Heart right ventricle (tissue), 16 donors: ENCODE results near the gene STK38L. TPM values are rescaled to one million over a fixed set of nuclear protein-coding genes. Genes with fewer than 3 reads are reported as not detected.
"Not testable (repeated sequence)": the region's sequence is repeated elsewhere in the genome, so short reads cannot be mapped to it uniquely, and the experiment has no call there.

Experiments used
- ATAC-seq, 8 donors: fragments of 200-7000 bp; cut with Tn5 transposase; one replicate each; pipeline ENCODE4 v1.9.1; 2020; ENCODE audit warnings: mild to moderate bottlenecking in 8 of 8, moderate library complexity in 8 of 8, moderate number of reproducible peaks in 1 of 8
- DNase-seq, 2 donors: peaks; one replicate each; pipeline ENCODE4 v3.0.0-alpha.2; 2020
- H3K27ac ChIP-seq, 10 donors: fragments of 200-600 bp; sonication (generic) in 2 of 10; one replicate each; pipeline versions ENCODE4 v1.5.0 to v1.8.0; 2020 to 2022; ENCODE audit warnings: mild to moderate bottlenecking in 3 of 10
- H3K27me3 ChIP-seq, 7 donors: fragments of 200-600 bp; one replicate each; pipeline ENCODE4 v1.8.0; 2021 to 2022; ENCODE audit warnings: mild to moderate bottlenecking in 2 of 7
- H3K36me3 ChIP-seq, 9 donors: fragments of 200-600 bp; sonication (generic) in 1 of 9; one replicate each; pipeline versions ENCODE4 v1.5.0 to v1.8.0; 2020 to 2022; ENCODE audit warnings: mild to moderate bottlenecking in 2 of 9
- H3K4me1 ChIP-seq, 9 donors: fragments of 200-600 bp; sonication (generic) in 1 of 9; one replicate each; pipeline versions ENCODE4 v1.5.0 to v1.8.0; 2020 to 2022; ENCODE audit warnings: mild to moderate bottlenecking in 4 of 9
- H3K4me3 ChIP-seq, 10 donors: fragments of 200-600 bp; sonication (generic) in 2 of 10; one replicate each; pipeline versions ENCODE4 v1.5.0 to v1.8.0; 2020 to 2022; ENCODE audit warnings: mild to moderate bottlenecking in 7 of 10, moderate library complexity in 2 of 10
- H3K9me3 ChIP-seq, 11 donors: fragments of 200-600 bp in 10 of 11; sonication (generic) in 2 of 11; one replicate each; pipeline versions ENCODE4 v1.5.0 to v1.8.0; 2013 to 2022; ENCODE audit warnings: mild to moderate bottlenecking in 2 of 11, control low read depth in 1 of 11, moderate library complexity in 1 of 11
- WGBS, 2 donors: extraction: QIAGEN DNeasy Blood & Tissue Kit; methylation state at CpG; one replicate each; pipeline ENCODE4 v1.1.7; 2013; ENCODE audit warnings: inconsistent platforms in 1 of 2; 5-methylcytosine and 5-hydroxymethylcytosine counted together
- intact Hi-C, 10 donors: fragments of 100-400 bp; cut with DNase I; formaldehyde crosslinking; loops; one replicate each; pipeline versions ENCODE4 v1.11.1 to v1.14.2; 2022
- polyA plus RNA-seq, 2 donors: library from polyadenylated mRNA; stranded (reverse); fragments of 200-250 nt; gene quantifications; one replicate each; pipeline ENCODE4 v1.2.3, GENCODE V29; 2013
- total RNA-seq, 10 donors: library from RNA; stranded (reverse); fragmentation: NEBNext Ultra II Directional in 3 of 10; extraction: Animal tissue kit (Norgen Biotek cat#: 25700) in 3 of 10; gene quantifications; one replicate each; pipeline versions ENCODE4 v1.2.1 to v1.2.4, GENCODE V29; 2021 to 2023
- TF ChIP-seq, protein P1 (sequence below), 9 donors: fragments of 200-600 bp; sonication (generic) in 2 of 9; IDR thresholded peaks; one replicate each; pipeline versions ENCODE4 v1.5.0 to v1.8.0; 2021 to 2022; ENCODE audit warnings: antibody characterized with exemption in 9 of 9, mild to moderate bottlenecking in 5 of 9, moderate library complexity in 1 of 9
- donor health status: Arrhythmogenic right ventricular cardiomyopathy.
- donor health status: ischemic (EF 13 %, LVEDD 7.1; RV severe dilation, severe dysfunction).
- donor health status: healthy with polysubstance abuse.
- donor health status: DM: no; HTN: yes; CAD: no.
- donor health status: DM: no; HTN: no; CAD: no.
- donor health status: ischemic (EF 25% LVEDD 6.9; RV normal size, moderate dysfunction).
- donor health status: ischemic (EF 25% LVEDD 5.7; RV mildly dilated, moderate dysfunction).
- donor health status: healthy.
- donor health status: DM: yes; HTN: yes; CAD: no.
- donor health status: Ischemic cardiomyopathy.
- donor health status: ischemic (EF 35%, LVEDD 5.7; RV mildly dilated, moderate dysfunction).
- donor health status: nonischemic (EF 11% LVEDD 7.7; RV severe dilation, severe dysfunction).
- donor health status: DM: yes; HTN: yes; CAD: no.
- donor health status: PGD.
- donor health status: ischemic (EF 29% LVEDD 5.4; RV normal size, mild dysfunction).
- donor health status: nonischemic (EF 23%, LVEDD 6.1; RV moderate dilation, normal function).

STK38L gene
- total and polyA plus RNA-seq, 12 donors, result 9.5 to 165 (median 82.5) TPM

DNA sequence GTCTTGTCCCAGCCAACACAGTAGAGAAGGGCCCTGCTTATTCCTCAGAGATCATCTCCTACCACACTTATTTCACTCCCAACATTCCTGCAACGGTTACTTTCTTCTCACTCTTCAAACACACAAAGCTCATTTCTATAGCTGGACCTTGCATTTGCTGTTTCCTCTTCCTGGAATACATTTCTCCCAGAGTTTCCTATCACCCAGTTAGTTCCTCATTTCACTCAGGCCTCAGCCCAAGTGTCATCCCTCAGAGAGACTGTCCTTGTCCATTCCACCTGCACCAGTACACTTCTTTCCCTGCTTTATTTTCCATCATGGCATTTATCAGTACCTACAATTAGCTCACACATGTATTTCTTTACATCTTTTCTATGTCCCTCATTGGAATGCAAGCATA, 14.7 kb upstream of the STK38L start:
- Histone ChIP-seq H3K36me3 (no peaks in the 10 kb centered on the region), H3K4me1 (peaks cover 6 to 24% (median 13%) of the 10 kb centered on the region in 9 donors), H3K27me3 (no peaks in the 10 kb centered on the region), H3K9me3 (no peaks in the 10 kb centered on the region), H3K4me3 (no peak overlapping the region), H3K27ac (no peak overlapping the region)
- TF ChIP-seq, protein P1, sequence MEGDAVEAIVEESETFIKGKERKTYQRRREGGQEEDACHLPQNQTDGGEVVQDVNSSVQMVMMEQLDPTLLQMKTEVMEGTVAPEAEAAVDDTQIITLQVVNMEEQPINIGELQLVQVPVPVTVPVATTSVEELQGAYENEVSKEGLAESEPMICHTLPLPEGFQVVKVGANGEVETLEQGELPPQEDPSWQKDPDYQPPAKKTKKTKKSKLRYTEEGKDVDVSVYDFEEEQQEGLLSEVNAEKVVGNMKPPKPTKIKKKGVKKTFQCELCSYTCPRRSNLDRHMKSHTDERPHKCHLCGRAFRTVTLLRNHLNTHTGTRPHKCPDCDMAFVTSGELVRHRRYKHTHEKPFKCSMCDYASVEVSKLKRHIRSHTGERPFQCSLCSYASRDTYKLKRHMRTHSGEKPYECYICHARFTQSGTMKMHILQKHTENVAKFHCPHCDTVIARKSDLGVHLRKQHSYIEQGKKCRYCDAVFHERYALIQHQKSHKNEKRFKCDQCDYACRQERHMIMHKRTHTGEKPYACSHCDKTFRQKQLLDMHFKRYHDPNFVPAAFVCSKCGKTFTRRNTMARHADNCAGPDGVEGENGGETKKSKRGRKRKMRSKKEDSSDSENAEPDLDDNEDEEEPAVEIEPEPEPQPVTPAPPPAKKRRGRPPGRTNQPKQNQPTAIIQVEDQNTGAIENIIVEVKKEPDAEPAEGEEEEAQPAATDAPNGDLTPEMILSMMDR (IDR thresholded peaks at IDR 0.05), result no peak
- DNase-seq (no peak), ATAC-seq (no peak)
- WGBS, 2 donors, result 56 to 74% methylated on average over 1 of the region's 1 CpG
- intact Hi-C loops, result loop anchor here in 1 of 10 donors (10.0 kb wide), 1 partner anchor 85 kb away; no protein-coding TSS in a partner anchor

DNA sequence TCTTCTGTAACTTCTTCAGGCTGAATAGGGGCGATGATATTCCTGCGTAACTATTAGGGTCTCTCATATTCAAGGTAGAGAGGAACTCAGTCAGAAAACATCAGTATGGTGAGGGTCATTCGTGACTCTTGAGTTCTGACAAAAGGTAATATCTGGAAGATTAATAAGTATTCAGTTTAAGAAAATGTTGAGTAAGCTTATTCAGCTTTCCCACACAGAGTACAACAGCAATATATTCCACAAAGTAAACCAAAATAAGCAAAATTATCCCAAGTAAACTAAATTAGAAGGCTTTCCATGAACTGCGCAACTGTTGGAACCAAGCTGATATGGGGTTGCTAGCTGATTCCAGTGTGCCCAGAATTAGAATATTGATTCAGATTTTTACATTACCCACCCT, 12.7 kb upstream of the STK38L start:
- not testable (repeated sequence) for H3K36me3 ChIP-seq, H3K9me3 ChIP-seq, H3K27ac ChIP-seq, H3K27me3 ChIP-seq, H3K4me3 ChIP-seq, DNase-seq, ATAC-seq
- 70 to 87% methylated on average over 4 of the region's 4 CpGs for WGBS, 2 donors
- H3K4me1 ChIP-seq, result peaks cover 2 to 16% (median 7%) of the 10 kb centered on the region in 9 donors
- intact Hi-C loops, result loop anchor here in 1 of 10 donors (10.0 kb wide), 1 partner anchor 87 kb away; no protein-coding TSS in a partner anchor

DNA sequence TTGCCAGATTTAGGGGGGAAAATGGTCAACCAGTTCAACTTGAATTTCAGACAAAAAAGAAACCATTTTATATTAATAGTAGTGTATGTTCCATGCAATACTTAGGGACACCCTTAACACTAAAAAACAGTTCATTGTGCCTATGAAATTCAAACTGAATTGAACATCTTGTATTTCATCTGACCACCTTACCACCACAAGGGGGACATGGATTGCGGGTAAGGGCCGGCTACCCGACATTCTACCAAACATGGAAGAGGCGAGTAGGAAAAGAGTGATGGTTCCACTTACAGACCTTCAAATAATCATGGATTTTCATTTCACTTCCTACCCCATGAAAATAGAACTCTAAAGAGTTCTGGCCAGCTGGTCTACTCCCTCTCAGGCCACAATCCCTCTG, 10.3 kb upstream of the STK38L start:
- Histone ChIP-seq H3K4me1 (peaks cover 0 to 27% (median 0%) of the 10 kb centered on the region in 9 donors), H3K27ac (no peak overlapping the region), H3K36me3 (no peaks in the 10 kb centered on the region), H3K4me3 (no peak overlapping the region), H3K27me3 (no peaks in the 10 kb centered on the region), H3K9me3 (no peaks in the 10 kb centered on the region)
- TF ChIP-seq, protein P1 (IDR thresholded peaks at IDR 0.05), result no peak
- ATAC-seq (no peak), DNase-seq (no peak)
- WGBS, 2 donors, result 92 to 98% methylated on average over 4 of the region's 4 CpGs
- intact Hi-C loops, result loop anchor here in 1 of 10 donors (10.0 kb wide), 1 partner anchor 89 kb away; no protein-coding TSS in a partner anchor

DNA sequence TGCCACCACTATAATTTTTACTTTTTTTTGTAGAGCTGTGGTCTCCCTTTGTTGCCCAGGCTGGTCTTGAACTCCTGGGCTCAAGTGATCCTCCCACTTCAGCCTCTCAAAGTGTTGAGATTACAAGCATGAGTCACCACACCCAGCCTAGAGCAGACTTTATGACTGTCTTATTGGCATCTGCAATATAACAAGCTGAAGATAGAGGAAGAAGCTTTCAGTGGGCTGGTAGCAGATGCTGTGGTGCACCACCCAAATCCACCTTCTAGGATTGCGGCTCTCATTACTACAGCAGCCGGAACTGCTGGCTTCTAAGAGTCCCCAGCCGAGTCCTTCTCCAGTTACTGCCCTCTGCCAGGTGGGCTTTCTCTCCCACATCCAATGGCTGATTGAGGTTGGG, 7.6 kb upstream of the STK38L start:
- 87 to 96% methylated on average over 3 of the region's 3 CpGs for WGBS, 2 donors
- intact Hi-C loops, result loop anchor here in 1 of 10 donors (10.0 kb wide), 1 partner anchor 92 kb away; no protein-coding TSS in a partner anchor
- Histone ChIP-seq H3K36me3 (no peaks in the 10 kb centered on the region), H3K9me3 (no peaks in the 10 kb centered on the region), H3K27me3 (no peaks in the 10 kb centered on the region), H3K4me3 (no peak overlapping the region), H3K27ac (peak overlapping the region in 1 of 10 donors; percentile 7), H3K4me1 (peaks cover 0 to 30% (median 0%) of the 10 kb centered on the region in 9 donors)
- no peak for ATAC-seq
- DNase-seq, result no peak
- TF ChIP-seq, protein P1 (IDR thresholded peaks at IDR 0.05), result no peak
